HFFc6 (cell line): ENCODE measurements around the gene ADCY9. TPM values are rescaled to one million over a fixed set of nuclear protein-coding genes. Genes with fewer than 3 reads are reported as not detected.

Source experiments
- DNase-seq: peaks from one replicate; pipeline ENCODE4 v3.0.0-alpha.2; 2018
- H3K27ac Mint-ChIP-seq: 2 replicates; pipeline ENCODE4 v1.8.0; 2020; ENCODE audit warnings: mild to moderate bottlenecking, mixed read lengths
- H3K27me3 Mint-ChIP-seq: 2 replicates; pipeline ENCODE4 v1.8.0; 2021; ENCODE audit warnings: mild to moderate bottlenecking, moderate library complexity, mixed read lengths; ENCODE audit not compliant: insufficient read depth
- H3K36me3 Mint-ChIP-seq: 2 replicates; pipeline ENCODE4 v1.8.0; 2021; ENCODE audit warnings: low read depth, mixed read lengths
- H3K4me1 Mint-ChIP-seq: 2 replicates; pipeline ENCODE4 v1.8.0; 2020; ENCODE audit warnings: low read depth, mixed read lengths
- H3K4me3 Mint-ChIP-seq: 2 replicates; pipeline ENCODE4 v1.8.0; 2020; ENCODE audit warnings: mild to moderate bottlenecking, moderate library complexity, mixed read lengths
- H3K9me3 Mint-ChIP-seq: 2 replicates; pipeline ENCODE4 v1.8.0; 2020; ENCODE audit warnings: mild to moderate bottlenecking, mixed read lengths
- CTCF ChIP-seq: fragments of 200-600 bp; sonication (generic); IDR thresholded peaks from 2 replicates; pipeline ENCODE4 v1.5.0; 2021; ENCODE audit warnings: antibody characterized with exemption, mild to moderate bottlenecking
- total RNA-seq, 6 experiments: library from RNA; stranded (reverse); fragmentation: NEBNext Ultra II Directional; extraction: Animal tissue kit (Norgen Biotek cat#: 25700); gene quantifications; 2 replicates in 1 of 6; 3 replicates in 5 of 6; pipeline ENCODE4 v1.2.3, GENCODE V29; 2021

The ADCY9 gene
- total RNA-seq, 6 experiments from 2014 or later: 20.8 to 24.8 (median 22.6) TPM

- no peak for TF ChIP-seq CTCF
- DNase-seq: no peak
- Mint-ChIP-seq H3K4me3 (no peak overlapping the region), H3K27me3 (peaks cover 8% of the 10 kb centered on the region), H3K27ac (no peak overlapping the region), H3K9me3 (no peaks in the 10 kb centered on the region), H3K36me3 (no peaks in the 10 kb centered on the region), H3K4me1 (peaks cover 22% of the 10 kb centered on the region)
Observed at GRCh38 chr16:4120176-4120575, 3.9 kb upstream of the ADCY9 start.

- H3K4me3 Mint-ChIP-seq: peak overlapping the region; percentile 86
- no peak for DNase-seq
- peak overlapping the region; percentile 66; the same call in 1 of the 2 replicates for H3K27ac Mint-ChIP-seq
- H3K27me3 Mint-ChIP-seq: peaks cover 1% of the 10 kb centered on the region; the same call in 1 of the 2 replicates
- H3K9me3 Mint-ChIP-seq: no peaks in the 10 kb centered on the region
- H3K36me3 Mint-ChIP-seq: peaks cover 17% of the 10 kb centered on the region
- TF ChIP-seq CTCF: no peak
- H3K4me1 Mint-ChIP-seq: peaks cover 36% of the 10 kb centered on the region
Observed at GRCh38 chr16:4117250-4117578, 972 bp upstream of the ADCY9 start.

GRCh38 chr16:4115949-4116318, 308 bp downstream of the ADCY9 start:
- Mint-ChIP-seq H3K4me3 (peak overlapping the region; percentile 91), H3K36me3 (peaks cover 17% of the 10 kb centered on the region), H3K27me3 (no peaks in the 10 kb centered on the region), H3K27ac (no peak overlapping the region), H3K9me3 (no peaks in the 10 kb centered on the region), H3K4me1 (peaks cover 49% of the 10 kb centered on the region)
- TF ChIP-seq CTCF: no peak
- no peak for DNase-seq

GRCh38 chr16:4115209-4115948, 863 bp downstream of the ADCY9 start:
- peaks cover 50% of the 10 kb centered on the region for H3K4me1 Mint-ChIP-seq
- no peaks in the 10 kb centered on the region for H3K9me3 Mint-ChIP-seq
- peak; percentile 57 for DNase-seq
- TF ChIP-seq CTCF: no peak
- no peak overlapping the region for H3K27ac Mint-ChIP-seq
- H3K36me3 Mint-ChIP-seq: peaks cover 17% of the 10 kb centered on the region
- H3K27me3 Mint-ChIP-seq: no peaks in the 10 kb centered on the region
- H3K4me3 Mint-ChIP-seq: peak overlapping the region; percentile 91

- no peak for DNase-seq
- H3K4me1 Mint-ChIP-seq: peaks cover 50% of the 10 kb centered on the region
- H3K27ac Mint-ChIP-seq: no peak overlapping the region; the same call in 1 of the 2 replicates
- peaks cover 22% of the 10 kb centered on the region for H3K36me3 Mint-ChIP-seq
- H3K9me3 Mint-ChIP-seq: no peaks in the 10 kb centered on the region
- peak overlapping the region; percentile 91 for H3K4me3 Mint-ChIP-seq
- TF ChIP-seq CTCF: no peak
- no peaks in the 10 kb centered on the region for H3K27me3 Mint-ChIP-seq
Observed at GRCh38 chr16:4114257-4115208, 1.7 kb downstream of the ADCY9 start.
